ENCODE measurements around the gene TINAG. TPM values are rescaled to one million over a fixed set of nuclear protein-coding genes. Genes with fewer than 3 reads are reported as not detected.

The TINAG gene, protein sequence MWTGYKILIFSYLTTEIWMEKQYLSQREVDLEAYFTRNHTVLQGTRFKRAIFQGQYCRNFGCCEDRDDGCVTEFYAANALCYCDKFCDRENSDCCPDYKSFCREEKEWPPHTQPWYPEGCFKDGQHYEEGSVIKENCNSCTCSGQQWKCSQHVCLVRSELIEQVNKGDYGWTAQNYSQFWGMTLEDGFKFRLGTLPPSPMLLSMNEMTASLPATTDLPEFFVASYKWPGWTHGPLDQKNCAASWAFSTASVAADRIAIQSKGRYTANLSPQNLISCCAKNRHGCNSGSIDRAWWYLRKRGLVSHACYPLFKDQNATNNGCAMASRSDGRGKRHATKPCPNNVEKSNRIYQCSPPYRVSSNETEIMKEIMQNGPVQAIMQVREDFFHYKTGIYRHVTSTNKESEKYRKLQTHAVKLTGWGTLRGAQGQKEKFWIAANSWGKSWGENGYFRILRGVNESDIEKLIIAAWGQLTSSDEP
- total RNA-seq (2014; rRNA removed) (not detected in 2 replicates), Bru-seq, nascent RNA (percentile 5 among the genes with signal in this experiment), BruChase-seq, experiment 1, labeled RNA remaining after a 6-hour chase (percentile 9 among the genes with signal in this experiment), BruChase-seq, experiment 2, labeled RNA remaining after a 2-hour chase (percentile 3 among the genes with signal in this experiment)
- long read RNA-seq, result 0 reads

GRCh38 chr6:54308289-54308985 is at the start of gene TINAG:
TINAG (plus strand) TSS chr6:54308441; CDS start chr6:54308551, 110 bp downstream.
- ChIA-PET POLR2A (ENCODE audit: unreplicated experiment) (interaction anchor here (0.7 kb wide), 1 partner anchor 22 kb away, joined by 4 read pairs; no protein-coding TSS in a partner anchor), CTCF (no interaction called here)
- Histone ChIP-seq H3K9ac (ENCODE audit: low read length) (no peak within 1 kb of the TSS), H4K20me1 (ENCODE audit: low read length) (no peaks in the 10 kb centered on the region), H3K9me2 (replicated peaks; ENCODE audit: low read length) (no peaks in the 10 kb centered on the region), H3K4me2 (ENCODE audit: low read length) (0 out of 2 replicates have a peak within 1 kb of the TSS, but pooled peaks have one; percentile 14), H3K36me3 (ENCODE audit: low read depth, low read length) (no peaks in the 10 kb centered on the region), H3K4me3 (ENCODE audit: low read length) (no peak within 1 kb of the TSS), H3K27me3 (ENCODE audit: low read length) (no peaks in the 10 kb centered on the region), H3K79me2 (ENCODE audit: low read length) (no peaks in the 10 kb centered on the region), H2AFZ (ENCODE audit: low read length) (peak within 1 kb of the TSS; percentile 17; the same call in 1 of the 2 replicates), H3F3A (ENCODE audit: low read length, unreplicated experiment) (no peaks in the 10 kb centered on the region), H3K27ac (ENCODE audit: low read length) (0 out of 2 replicates have a peak within 1 kb of the TSS, but pooled peaks have one; percentile 7), H3K9me3 (ENCODE audit: low read length) (no peaks in the 10 kb centered on the region), H3K4me1 (ENCODE audit: insufficient read depth, low read length) (peaks cover 11% of the 10 kb centered on the region; the same call in 1 of the 2 replicates)
- TF ChIP-seq EZH2 (IDR thresholded peaks at IDR 0.05; ENCODE audit: low read length, unreplicated experiment), result no peak
- TF ChIP-seq CTCF (conservative IDR thresholded peaks at IDR 0.05; ENCODE audit: low read depth, low read length), result no peak
- no peak for TF ChIP-seq EZH2phosphoT487 (IDR thresholded peaks at IDR 0.05; ENCODE audit: borderline replicate concordance, low read length)
- ATAC-seq (no peak), DNase-seq (no peak)
- no TSS peak for BruUV-seq (replicated peaks)
- intact Hi-C loops (cut with micrococcal nuclease), result no loop called here

DNA sequence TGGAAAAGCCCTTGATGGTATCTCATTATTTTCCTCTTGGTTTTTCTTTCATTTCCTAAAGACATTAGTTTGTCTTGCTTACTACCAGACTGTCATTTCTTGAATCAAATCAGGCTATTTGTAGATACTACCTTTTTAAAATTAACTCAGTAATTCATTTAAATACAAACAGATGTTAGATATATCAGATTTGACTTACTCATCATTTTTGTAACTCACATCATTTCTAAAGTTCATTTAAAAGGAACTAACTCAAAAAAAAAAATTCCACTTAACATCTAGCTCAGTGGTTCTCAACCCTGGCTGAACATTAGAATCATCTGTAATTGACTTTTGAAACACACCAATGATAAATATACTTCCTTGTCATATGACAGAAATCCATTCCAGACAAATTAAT is 48.2 kb upstream of the TINAG start:
- intact Hi-C loops (cut with micrococcal nuclease), result no loop called here
- CTCF ChIA-PET, result no interaction called here

GRCh38 chr6:54262499-54262898 is 45.7 kb upstream of the TINAG start:
- H4K20me1 ChIP-seq (ENCODE audit: low read length), result no peaks in the 10 kb centered on the region
- no TSS peak for BruUV-seq (replicated peaks)
- H2AFZ ChIP-seq (ENCODE audit: low read length), result no peak overlapping the region
- ChIA-PET CTCF (no interaction called here), POLR2A (ENCODE audit: unreplicated experiment) (no interaction called here)
- no peaks in the 10 kb centered on the region for H3K27me3 ChIP-seq (ENCODE audit: low read length)
- no peaks in the 10 kb centered on the region for H3K36me3 ChIP-seq (ENCODE audit: low read depth, low read length)
- no peak for DNase-seq
- H3K9ac ChIP-seq (ENCODE audit: low read length), result no peak overlapping the region
- TF ChIP-seq EZH2phosphoT487 (IDR thresholded peaks at IDR 0.05; ENCODE audit: borderline replicate concordance, low read length), result no peak
- TF ChIP-seq EZH2 (IDR thresholded peaks at IDR 0.05; ENCODE audit: low read length, unreplicated experiment), result no peak
- TF ChIP-seq CTCF (conservative IDR thresholded peaks at IDR 0.05; ENCODE audit: low read depth, low read length), result no peak
- intact Hi-C loops (cut with micrococcal nuclease), result no loop called here
- no peaks in the 10 kb centered on the region for H3K4me1 ChIP-seq (ENCODE audit: insufficient read depth, low read length)
- no peak overlapping the region for H3K27ac ChIP-seq (ENCODE audit: low read length)
- no peaks in the 10 kb centered on the region for H3K9me3 ChIP-seq (ENCODE audit: low read length)
- H3K9me2 ChIP-seq (replicated peaks; ENCODE audit: low read length), result no peaks in the 10 kb centered on the region
- no peaks in the 10 kb centered on the region for H3K79me2 ChIP-seq (ENCODE audit: low read length)
- H3K4me2 ChIP-seq (ENCODE audit: low read length), result no peak overlapping the region
- H3K4me3 ChIP-seq (ENCODE audit: low read length), result no peak overlapping the region
- no peak for ATAC-seq
- H3F3A ChIP-seq (ENCODE audit: low read length, unreplicated experiment), result no peaks in the 10 kb centered on the region

More for the DNA sequence above, 48.2 kb upstream of the TINAG start:
- H3K4me2 ChIP-seq (ENCODE audit: low read length), result no peak overlapping the region
- no peaks in the 10 kb centered on the region for H3K79me2 ChIP-seq (ENCODE audit: low read length)
- DNase-seq (no peak), ATAC-seq (no peak)
- H3K27me3 ChIP-seq (ENCODE audit: low read length), result no peaks in the 10 kb centered on the region
- H3K9ac ChIP-seq (ENCODE audit: low read length), result no peak overlapping the region
- no peak for TF ChIP-seq EZH2phosphoT487 (IDR thresholded peaks at IDR 0.05; ENCODE audit: borderline replicate concordance, low read length)
- H3K4me1 ChIP-seq (ENCODE audit: insufficient read depth, low read length), result no peaks in the 10 kb centered on the region
- no peaks in the 10 kb centered on the region for H3F3A ChIP-seq (ENCODE audit: low read length, unreplicated experiment)
- H3K9me2 ChIP-seq (replicated peaks; ENCODE audit: low read length), result no peaks in the 10 kb centered on the region
- H3K27ac ChIP-seq (ENCODE audit: low read length), result no peak overlapping the region
- no TSS peak for BruUV-seq (replicated peaks)
- POLR2A ChIA-PET (ENCODE audit: unreplicated experiment), result no interaction called here
- H3K4me3 ChIP-seq (ENCODE audit: low read length), result no peak overlapping the region
- no peaks in the 10 kb centered on the region for H4K20me1 ChIP-seq (ENCODE audit: low read length)
- H3K36me3 ChIP-seq (ENCODE audit: low read depth, low read length), result no peaks in the 10 kb centered on the region
- H2AFZ ChIP-seq (ENCODE audit: low read length), result no peak overlapping the region
- H3K9me3 ChIP-seq (ENCODE audit: low read length), result no peaks in the 10 kb centered on the region

Measured in PC-3 (cell line).